ENCODE data around the gene KIF3A. TPM values are rescaled to one million over a fixed set of nuclear protein-coding genes. Genes with fewer than 3 reads are reported as not detected.
"Not testable (repeated sequence)": the region's sequence is repeated elsewhere in the genome, so short reads cannot be mapped to it uniquely, and the experiment has no call there.

KIF3A gene
- polyA plus RNA-seq, 3 donors: 1.3 to 4.9 (median 1.9) TPM

DNA sequence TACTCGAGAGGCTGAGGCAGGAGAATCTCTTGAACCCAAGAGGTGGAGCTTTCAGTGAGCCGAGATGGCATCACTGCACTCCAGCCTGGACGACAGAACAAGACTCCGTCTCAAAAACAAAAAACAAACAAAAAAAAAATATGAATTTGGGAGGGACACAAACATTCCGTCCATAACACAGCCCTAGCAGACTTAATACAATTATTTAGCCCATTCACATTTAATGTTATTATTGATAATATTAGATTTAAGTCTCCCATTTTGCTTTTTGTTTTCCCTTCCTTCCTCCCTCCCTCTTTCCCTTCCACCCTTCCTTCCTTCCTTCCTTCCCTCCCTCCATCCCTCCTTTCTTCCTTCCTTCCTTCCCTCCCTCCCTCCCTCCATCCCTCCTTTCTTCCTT lies 5.3 kb upstream of the KIF3A start:
- 94% methylated on average over 5 of the region's 5 CpGs for WGBS, 3 donors
- H3K27ac ChIP-seq (ENCODE audit: low read depth, low read length): no peak overlapping the region

DNA sequence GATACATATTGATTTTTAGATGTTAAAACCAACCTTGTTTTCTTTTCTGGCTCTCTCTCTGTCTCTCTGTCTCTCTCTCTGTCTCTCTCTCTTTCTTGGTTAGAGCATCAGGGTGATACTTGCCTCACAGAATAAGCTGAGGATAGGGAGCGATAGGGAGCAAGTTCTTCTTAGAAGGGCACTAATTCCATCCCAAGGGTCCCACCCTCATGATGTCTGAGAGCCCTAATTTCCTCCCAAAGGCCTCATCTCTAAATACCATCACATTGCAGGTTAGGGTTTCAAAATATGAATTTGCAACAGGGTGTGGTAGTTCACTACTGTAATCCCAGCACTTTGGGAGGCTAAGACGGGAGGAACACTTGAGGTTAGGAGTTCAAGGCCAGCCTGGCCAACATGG lies 4.8 kb upstream of the KIF3A start:
- no peak overlapping the region for H3K27ac ChIP-seq (ENCODE audit: low read depth, low read length)
- WGBS, 3 donors: 84 to 94% (median 86%) methylated on average over 2 of the region's 2 CpGs

DNA sequence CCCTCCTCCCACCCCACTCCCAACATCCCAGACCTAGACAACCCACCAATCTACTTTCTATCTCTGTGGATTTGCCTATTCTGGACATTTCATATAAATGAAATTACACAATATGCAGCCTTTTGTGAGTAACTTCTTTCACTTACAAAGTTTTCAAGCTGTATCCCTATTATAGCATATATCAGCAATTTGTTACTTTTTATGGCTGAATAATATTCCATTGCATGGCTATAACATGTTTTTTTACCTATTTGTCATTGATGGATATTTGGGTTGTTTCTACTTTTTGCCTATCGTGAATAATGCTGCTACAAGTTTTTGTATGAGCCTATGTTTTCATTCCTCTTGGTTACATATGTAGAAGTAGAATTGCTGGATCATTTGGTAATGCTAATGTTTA lies 1.9 kb upstream of the KIF3A start:
- WGBS, 3 donors: 73% methylated on average over 1 of the region's 1 CpG

DNA sequence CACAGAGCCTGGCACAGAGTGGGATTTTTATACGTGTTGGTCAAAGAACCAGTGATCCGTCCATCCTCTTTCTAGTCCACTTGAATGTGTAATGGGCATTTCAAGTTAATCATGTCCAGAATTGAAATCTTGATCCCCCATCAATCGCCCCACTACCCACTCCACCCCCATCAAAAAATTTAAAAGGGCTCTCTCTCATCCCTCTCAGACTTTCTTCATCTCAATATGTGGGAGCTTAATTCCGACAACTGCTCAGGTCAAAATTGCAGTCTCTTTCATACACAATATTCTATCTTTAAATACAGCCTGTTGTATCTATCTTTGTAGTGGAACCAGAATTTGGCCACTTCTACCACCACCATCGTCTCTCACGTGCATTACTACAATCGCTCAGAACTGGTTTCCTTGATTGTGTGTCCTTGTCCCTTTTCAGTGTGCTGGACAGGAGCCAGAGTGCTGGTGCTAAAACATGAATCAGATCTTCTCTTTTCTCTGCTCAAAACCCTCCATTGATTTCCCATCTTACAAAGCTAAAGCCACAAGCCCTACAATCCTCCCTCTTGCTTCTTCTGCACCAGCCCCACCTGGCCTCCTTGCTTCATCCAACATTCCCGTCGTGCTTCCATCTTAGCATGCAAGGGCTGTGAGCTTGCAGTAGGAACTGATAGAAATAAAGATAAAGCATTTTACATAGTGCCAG lies 786 bp upstream of the KIF3A start:
- no peak overlapping the region for H3K27ac ChIP-seq (ENCODE audit: low read depth, low read length)
- WGBS, 3 donors: 62 to 73% (median 71%) methylated on average over 9 of the region's 9 CpGs

More for the DNA sequence above, 1.9 kb upstream of the KIF3A start:
- H3K27ac ChIP-seq (ENCODE audit: low read depth, low read length): no peak overlapping the region

DNA sequence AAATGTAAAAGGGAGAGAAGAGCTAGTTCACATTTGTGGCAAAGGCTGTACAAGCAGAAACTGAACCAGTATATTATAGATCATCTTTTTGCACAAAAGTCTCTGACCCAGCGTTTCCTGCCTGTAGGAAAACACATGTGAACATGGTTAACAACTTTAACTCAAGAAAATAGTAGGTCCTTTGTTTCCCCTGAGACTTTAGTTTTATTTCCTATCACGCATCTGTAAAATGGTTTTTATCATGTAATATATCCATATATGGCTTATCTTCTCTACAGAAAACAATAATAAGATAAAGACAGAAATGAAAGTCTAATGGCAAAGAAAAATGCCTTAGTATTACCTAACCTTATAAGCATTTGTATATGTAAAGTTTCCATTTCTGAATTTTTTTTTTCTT lies 2.7 kb downstream of the KIF3A start:
- no peak overlapping the region for H3K27ac ChIP-seq (ENCODE audit: low read depth, low read length)
- WGBS, 3 donors: 74 to 90% (median 88%) methylated on average over 2 of the region's 2 CpGs

DNA sequence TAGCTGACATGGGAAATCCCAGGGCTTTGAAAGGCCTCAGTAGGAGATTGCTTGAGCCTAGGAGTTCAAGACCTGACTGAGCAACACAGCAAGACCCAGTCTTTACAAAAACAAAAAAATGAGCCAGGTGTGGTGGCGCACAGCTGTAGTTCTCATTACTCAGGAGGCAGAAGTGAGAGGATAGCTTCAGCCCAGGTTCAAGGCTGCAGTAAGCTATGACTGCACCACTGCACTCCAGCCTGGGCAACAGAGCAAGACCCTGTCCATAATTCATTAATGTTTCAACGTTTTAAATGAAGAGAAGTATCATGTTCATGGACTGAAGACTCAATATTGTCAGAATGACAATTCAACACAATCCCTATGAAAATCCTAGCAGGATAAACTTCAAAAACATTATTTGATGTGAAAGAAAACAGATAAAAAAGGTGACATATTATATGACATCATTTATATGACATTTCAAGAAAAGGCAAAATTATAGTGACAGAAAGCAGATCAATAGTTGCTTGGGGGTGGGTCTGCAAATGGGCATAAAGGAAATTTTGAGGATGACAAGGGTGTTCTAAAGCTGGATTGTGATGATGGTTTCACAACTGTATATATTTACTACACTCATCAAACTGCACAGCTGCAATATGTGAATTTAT lies 3.7 kb downstream of the KIF3A start:
- 84 to 88% (median 85%) methylated on average over 2 of the region's 2 CpGs for WGBS, 3 donors
- H3K27ac ChIP-seq (ENCODE audit: low read depth, low read length): no peak overlapping the region

DNA sequence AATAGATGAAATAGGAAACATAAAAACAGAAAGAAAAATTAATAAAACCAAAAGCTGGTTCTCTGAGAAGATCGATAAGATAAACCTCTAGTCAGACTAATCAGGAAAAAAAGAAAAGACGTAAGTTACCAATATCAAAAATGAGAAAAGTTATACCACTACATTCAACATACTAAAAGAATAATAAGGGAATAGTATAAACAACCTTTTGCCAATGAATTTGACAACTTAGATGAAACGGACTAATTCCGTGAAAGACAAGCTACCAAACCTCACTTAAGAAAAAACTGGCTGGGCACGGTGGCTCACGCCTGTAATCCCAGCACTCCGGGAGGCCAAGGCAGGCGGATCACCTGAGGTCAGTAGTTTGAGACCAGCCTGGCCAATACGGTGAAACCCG lies 7.5 kb downstream of the KIF3A start:
- 95 to 97% (median 95%) methylated on average over 10 of the region's 10 CpGs for WGBS, 3 donors
- no peak overlapping the region for H3K27ac ChIP-seq (ENCODE audit: low read depth, low read length)

DNA sequence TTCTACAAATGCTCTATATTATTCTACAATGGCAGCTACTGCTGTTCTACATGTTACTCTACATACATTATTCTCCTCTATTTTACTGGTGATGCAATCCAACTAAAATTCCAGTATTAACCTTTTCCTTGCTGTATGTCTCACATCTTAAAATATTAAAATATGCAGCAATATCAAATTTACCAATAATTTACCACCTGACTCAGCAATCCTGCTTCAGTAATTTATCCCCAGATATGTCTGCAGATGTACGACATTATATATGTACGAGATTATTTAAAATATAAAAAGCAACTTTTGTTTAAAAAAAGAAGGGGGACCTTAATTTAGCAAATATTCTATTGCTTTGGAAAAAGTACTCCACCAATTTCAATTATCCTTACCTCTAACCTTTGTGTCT lies 11.6 kb downstream of the KIF3A start:
- 93 to 100% (median 97%) methylated on average over 2 of the region's 2 CpGs for WGBS, 3 donors
- H3K27ac ChIP-seq (ENCODE audit: low read depth, low read length): no peak overlapping the region

DNA sequence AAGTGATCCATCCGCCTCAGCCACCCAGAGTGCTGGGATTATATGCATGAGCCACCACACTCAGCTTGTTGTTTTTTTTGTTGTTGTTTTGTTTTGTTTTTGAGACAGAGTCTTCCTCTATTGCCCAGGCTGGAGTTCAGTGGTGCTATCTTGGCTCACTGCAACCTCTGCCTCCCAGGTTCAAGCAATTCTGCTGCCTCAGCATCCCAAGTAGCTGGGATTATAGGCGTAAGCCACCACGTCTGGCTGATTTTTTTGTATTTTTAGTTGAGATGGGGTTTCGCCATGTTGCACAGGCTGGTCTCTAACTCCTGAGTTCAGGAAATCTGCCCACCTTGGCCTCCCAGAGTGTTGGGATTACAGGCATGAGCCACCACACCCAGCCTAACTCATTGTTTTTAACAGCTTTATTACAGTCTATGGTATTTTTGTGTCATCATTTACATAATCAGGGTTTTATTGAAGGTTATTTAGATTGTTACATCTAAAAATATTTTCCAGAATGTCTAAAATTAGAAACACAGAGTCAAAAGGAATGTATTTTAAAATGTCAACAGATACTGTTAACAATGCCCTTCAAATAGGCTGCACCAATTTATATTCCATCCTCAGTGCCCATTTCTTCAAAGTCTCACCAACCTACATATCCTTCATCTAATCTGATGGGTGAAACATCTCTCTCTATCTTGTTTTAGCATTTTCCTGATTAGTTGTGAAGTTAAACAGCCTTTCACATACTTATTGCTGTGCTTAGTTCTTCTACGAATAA lies 18.6 kb downstream of the KIF3A start:
- WGBS, 3 donors: 97 to 98% (median 98%) methylated on average over 5 of the region's 5 CpGs
- H3K27ac ChIP-seq (ENCODE audit: low read depth, low read length): no peak overlapping the region

DNA sequence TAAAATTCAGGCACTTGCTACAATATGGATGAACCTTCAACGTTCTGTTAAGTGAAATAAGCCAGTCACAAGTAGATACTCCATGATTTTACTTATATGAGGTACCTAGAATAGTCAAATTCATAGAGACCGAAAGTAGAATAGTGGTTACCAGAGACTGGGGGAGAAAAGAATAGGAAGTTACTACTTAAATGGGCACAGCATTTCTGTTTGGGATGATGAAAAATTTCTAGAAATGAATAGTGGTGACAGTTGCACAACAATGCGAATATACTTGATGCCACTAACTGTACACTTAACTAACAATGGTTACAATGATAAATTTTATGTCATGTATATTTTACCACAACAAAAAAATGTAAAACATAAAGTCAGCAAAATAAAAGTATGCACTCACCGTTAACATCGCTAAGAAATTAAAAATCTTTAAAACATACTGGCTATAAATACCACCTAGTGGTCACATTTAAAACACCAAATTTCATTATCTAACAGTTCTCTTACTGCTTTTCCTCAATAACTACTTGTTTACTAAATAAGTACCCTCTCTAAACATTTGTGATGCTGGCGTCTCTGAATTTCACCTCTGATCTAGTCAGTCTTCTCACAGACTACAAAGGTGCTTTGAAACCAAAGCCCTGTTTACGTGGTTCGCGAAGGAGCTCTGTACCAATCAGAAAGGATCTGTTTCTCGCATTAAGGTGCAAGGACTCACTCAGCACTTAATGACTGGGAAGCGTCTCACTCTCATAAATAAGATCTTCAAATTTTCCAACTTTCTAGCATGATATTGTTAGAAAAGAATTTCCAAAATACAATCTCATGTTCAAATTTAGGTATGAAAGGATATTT lies 22.7 kb downstream of the KIF3A start:
- H3K27ac ChIP-seq (ENCODE audit: low read depth, low read length): no peak overlapping the region
- 61 to 62% (median 62%) methylated on average over 11 of the region's 11 CpGs for WGBS, 3 donors

DNA sequence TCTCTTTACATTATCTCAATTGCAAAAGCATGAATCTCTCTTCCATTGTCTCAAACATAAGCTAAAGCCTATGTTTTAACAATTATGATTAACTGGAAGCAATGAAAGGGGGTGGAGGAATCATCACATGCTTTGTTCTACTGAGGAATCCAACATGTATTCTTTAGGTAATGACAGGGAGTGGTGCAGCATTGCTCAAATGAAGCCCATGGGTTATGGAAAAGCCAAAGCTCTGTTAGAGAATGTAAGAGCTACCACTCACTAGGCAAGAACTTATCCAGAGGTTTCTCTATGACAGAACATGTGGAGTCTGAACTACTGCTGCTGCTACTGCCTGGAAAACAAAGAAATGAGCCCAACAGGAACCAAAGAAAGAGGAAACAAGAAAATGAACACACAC lies 28.7 kb downstream of the KIF3A start:
- H3K27ac ChIP-seq (ENCODE audit: low read depth, low read length): no peak overlapping the region

DNA sequence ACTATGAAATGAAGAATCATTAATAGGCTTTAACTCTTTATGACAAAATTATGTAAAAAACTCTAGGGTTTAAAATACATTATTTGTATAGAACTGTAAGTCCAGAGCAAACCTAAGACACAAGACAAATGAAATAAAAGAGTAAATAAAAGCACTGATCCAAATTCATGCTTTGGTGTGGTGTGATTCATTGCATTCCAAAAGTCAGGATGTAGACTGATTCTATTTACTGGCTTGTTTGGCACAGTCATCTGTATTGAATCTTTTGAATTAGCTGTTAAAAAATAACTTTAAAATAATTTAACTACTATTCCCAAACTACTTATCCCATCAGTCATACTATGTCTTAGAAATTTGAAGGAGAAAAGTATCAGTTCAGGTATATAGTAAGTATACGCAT lies 32.5 kb downstream of the KIF3A start:
- H3K27ac ChIP-seq (ENCODE audit: low read depth, low read length): no peak overlapping the region
- WGBS, 3 donors: 88 to 93% (median 90%) methylated on average over 1 of the region's 1 CpG

DNA sequence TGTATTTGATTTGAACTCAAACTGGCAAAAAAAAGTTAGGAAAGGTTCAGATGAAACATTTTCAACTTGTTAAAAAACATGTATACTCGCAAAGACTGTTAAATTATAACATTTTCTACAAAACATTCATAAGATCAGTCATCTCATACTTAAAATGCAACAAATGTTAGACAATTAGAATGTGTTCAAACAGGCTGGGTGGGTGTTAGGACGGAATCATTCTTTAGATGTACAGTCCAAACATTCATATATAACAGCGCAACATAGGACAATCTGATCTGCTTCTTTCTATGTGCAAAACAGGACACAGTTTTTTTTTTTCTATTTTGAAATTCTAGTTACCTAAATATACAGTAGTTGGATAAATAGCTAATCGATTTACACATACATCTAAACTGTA lies 41.4 kb downstream of the KIF3A start:
- no peak overlapping the region for H3K27ac ChIP-seq (ENCODE audit: low read depth, low read length)
- WGBS, 3 donors: 91 to 96% (median 96%) methylated on average over 4 of the region's 4 CpGs

DNA sequence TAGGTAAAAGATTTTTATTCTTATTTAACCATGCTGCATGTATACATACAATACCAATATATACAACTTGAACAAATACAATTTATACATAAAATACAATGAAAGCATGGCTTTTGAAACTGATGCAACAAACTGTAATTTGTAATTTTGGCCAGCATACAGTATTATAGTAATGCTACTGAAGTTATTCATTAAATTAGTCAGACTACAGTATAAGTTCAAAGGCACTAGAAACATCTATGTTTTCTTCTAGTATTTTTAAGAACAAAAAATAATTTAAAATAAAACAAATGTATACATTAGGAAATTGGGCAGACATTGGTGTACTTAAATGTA lies 44.7 kb downstream of the KIF3A start:
- H3K27ac ChIP-seq (ENCODE audit: low read depth, low read length): no peak overlapping the region

DNA sequence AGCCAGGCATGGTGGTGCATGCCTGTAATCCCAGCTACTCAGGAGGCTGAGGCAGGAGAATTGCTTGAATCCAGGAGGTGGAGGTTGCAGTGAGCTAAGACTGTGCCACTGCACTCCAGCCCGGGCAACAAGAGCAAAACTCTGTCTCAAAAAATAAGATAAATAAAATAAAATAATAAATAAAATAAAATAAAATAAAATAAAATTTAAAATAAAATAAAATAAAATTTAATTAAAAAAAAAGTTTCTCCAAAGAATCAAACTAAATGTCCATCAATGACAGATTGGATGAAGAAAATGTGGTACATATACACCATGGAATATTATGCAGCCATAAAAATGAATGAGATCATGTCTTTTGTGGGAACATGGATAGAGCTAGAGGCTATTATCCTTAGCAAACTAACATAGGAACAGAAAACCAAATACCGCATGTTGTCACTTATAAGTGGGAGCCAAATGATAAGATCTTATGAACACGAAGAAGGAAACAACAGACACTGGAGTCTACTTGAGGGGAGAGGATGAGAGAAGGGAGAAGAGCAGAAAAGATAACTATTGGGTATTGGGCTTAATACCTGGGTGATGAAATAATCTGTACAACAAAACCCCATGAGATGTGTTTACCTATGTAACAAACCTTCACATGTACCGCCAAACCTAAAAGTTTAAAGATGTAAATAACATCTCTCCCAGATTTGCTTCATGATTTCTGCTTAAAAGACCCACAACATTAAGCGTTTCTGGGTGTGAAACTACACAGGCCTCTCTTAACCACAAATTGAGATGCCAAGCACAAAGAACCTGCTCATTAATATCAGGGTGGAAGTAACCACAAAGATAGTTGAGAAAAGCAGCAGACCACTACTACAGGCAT lies 45.4 kb downstream of the KIF3A start:
- WGBS, 3 donors: 73 to 95% (median 75%) methylated on average over 5 of the region's 5 CpGs

DNA sequence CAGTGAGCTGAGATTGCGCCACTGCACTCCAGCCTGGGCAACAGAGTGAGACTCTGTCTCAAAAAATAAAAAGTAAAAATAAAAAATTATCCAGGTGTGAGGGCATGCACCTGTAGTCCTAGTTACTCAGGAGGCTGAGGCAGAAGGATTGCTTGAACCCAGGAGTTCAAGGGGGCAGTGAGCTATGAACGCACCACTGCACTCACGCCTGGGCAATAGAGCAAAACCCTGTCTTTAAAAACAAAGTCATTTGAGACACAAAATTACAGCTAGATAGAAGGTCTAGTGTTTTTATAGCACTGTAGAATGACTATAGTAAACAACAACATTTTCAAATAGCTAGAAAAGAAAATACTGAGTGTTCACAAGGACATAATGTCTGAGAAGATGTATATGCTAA lies 47.2 kb downstream of the KIF3A start:
- 95 to 99% (median 99%) methylated on average over 3 of the region's 3 CpGs for WGBS, 3 donors
- no peak overlapping the region for H3K27ac ChIP-seq (ENCODE audit: low read depth, low read length)

More for the DNA sequence above, 45.4 kb downstream of the KIF3A start:
- H3K27ac ChIP-seq (ENCODE audit: low read depth, low read length): not testable (repeated sequence)

DNA sequence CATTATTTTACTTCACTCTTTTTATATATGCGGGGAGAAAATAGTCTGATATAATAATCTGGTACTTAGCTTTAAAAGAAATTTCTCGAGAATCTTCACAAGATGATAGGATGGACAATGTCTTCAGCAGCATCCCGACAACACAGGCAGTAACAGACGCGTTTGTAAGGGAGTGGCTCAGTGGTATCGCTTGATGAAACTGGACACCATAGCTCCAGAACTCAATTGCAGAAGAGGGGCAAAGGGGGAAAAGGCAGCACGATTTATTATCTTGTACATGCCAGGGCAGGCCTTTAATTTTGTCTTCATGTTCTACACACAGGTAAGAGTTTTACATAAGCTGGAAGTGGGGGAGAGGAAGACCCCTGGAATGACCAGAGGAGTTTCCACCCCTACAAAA lies 47.8 kb downstream of the KIF3A start:
- WGBS, 3 donors: 81 to 89% (median 87%) methylated on average over 7 of the region's 7 CpGs
- H3K27ac ChIP-seq (ENCODE audit: low read depth, low read length): no peak overlapping the region
